GM12891 (cell line): ENCODE measurements around the gene SLC5A11.

Source experiments
- POLR2A ChIP-seq: IDR thresholded peaks from 2 replicates; pipeline ENCODE4 v1.6.1; 2011; ENCODE audit warnings: low read depth, low read length, control low read depth
- POLR2AphosphoS5 ChIP-seq: IDR thresholded peaks from 2 replicates; pipeline ENCODE4 v1.6.1; 2011; ENCODE audit warnings: low read depth, low read length, control low read depth
- SPI1 ChIP-seq: IDR thresholded peaks from 2 replicates; pipeline ENCODE4 v1.6.1; 2011; ENCODE audit warnings: low read depth, low read length, control low read depth
- TAF1 ChIP-seq: IDR thresholded peaks from 2 replicates; pipeline ENCODE4 v1.6.1; 2011; ENCODE audit warnings: low read depth, low read length, control low read depth

GRCh38 chr16:24896439-24896838 lies 50.7 kb downstream of the SLC5A11 start:
- TF ChIP-seq POLR2AphosphoS5 = no peak
- no peak for TF ChIP-seq TAF1
- no peak for TF ChIP-seq POLR2A
- peak; percentile 88 for TF ChIP-seq SPI1
